Thyroid gland (tissue), 4 donors: Measurements from ENCODE around the gene SPATA1.
"Not testable (repeated sequence)": the region's sequence is repeated elsewhere in the genome, so short reads cannot be mapped to it uniquely, and the experiment has no call there.

Source experiments
- CTCF ChIP-seq, 6 experiments: fragments of 200-600 bp in 3 of 6; fragments of 450-650 bp in 3 of 6; sonication (generic) in 3 of 6; IDR thresholded peaks; one replicate each; pipeline ENCODE4 v1.5.1; 2016 to 2019; ENCODE audit warnings: antibody characterized with exemption in 6 of 6, mild to moderate bottlenecking in 2 of 6, inconsistent platforms in 1 of 6, moderate library complexity in 1 of 6
- POLR2A ChIP-seq, 2 donors: fragments of 450-650 bp; IDR thresholded peaks; one replicate each; pipeline ENCODE4 v1.6.1; 2017; ENCODE audit warnings: antibody characterized with exemption in 2 of 2, mild to moderate bottlenecking in 2 of 2, moderate library complexity in 1 of 2

DNA sequence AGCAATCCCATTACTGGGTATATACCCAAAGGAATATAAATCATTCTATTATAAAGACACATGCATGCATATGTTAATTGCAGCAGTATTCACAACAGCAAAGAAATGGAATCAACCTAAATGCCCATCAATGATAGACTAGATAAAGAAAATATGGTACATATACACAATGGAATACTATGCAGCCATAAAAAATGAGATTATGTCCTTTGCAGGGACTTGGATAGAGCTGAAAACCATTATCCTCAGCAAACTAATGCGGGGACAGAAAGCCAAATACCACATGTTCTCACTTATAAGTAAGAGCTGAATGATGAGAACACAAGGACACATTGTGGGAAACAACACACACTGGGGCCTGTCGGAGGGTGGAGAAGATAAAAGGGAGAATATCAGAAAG is 88.8 kb downstream of the SPATA1 start:
- TF ChIP-seq CTCF, POLR2A (IDR thresholded peaks at IDR 0.05): not testable (repeated sequence)
